ENCODE measurements around the gene CDIPT. TPM values are rescaled to one million over a fixed set of nuclear protein-coding genes. Genes with fewer than 3 reads are reported as not detected.

CDIPT gene
- total and polyA plus RNA-seq, 2 of the 13 experiments (the other 11 are each of a cell fraction or from before 2014, with no cell fraction given), result 54.9 to 97.5 TPM

- TF ChIP-seq KAT2B (IDR thresholded peaks at IDR 0.05; ENCODE audit: borderline replicate concordance, low read depth, low read length) (no peak), MIER2 (CRISPR knock-in tag; IDR thresholded peaks at IDR 0.05) (peak; percentile 89), EED (CRISPR knock-in tag; IDR thresholded peaks at IDR 0.05) (no peak), LBX2 (CRISPR knock-in tag; IDR thresholded peaks at IDR 0.05; ENCODE audit: borderline replicate concordance) (no peak), ATF5 (CRISPR knock-in tag; IDR thresholded peaks at IDR 0.05; ENCODE audit: low read depth) (no peak), ARNT (IDR thresholded peaks at IDR 0.05) (no peak), NPAS2 (CRISPR knock-in tag; IDR thresholded peaks at IDR 0.05; ENCODE audit: borderline replicate concordance) (no peak), ESRRA (CRISPR knock-in tag; IDR thresholded peaks at IDR 0.05; ENCODE audit: low read depth) (no peak), GPN1 (CRISPR knock-in tag; IDR thresholded peaks at IDR 0.05; ENCODE audit: borderline replicate concordance) (no peak), ETS1 (CRISPR knock-in tag; IDR thresholded peaks at IDR 0.05) (no peak), SKIL (CRISPR knock-in tag; IDR thresholded peaks at IDR 0.05; ENCODE audit: borderline replicate concordance) (0 out of 2 replicates have a peak, but pooled peaks have one; percentile 10), ZGPAT (CRISPR knock-in tag; IDR thresholded peaks at IDR 0.05) (0 out of 2 replicates have a peak, but pooled peaks have one; percentile 47), ZNF414 (CRISPR knock-in tag; IDR thresholded peaks at IDR 0.05) (0 out of 2 replicates have a peak, but pooled peaks have one; percentile 49), ZNF503 (CRISPR knock-in tag; IDR thresholded peaks at IDR 0.05) (peak; percentile 46; the same call in 1 of the 2 replicates), EHMT2 (IDR thresholded peaks at IDR 0.05; ENCODE audit: borderline replicate concordance, low read depth, low read length) (peak; percentile 84; the same call in 1 of the 2 replicates), SP1 (IDR thresholded peaks at IDR 0.05) (no peak), SP1 (CRISPR knock-in tag; IDR thresholded peaks at IDR 0.05) (no peak), DBP (CRISPR knock-in tag; IDR thresholded peaks at IDR 0.05; ENCODE audit: not compliant biosample characterization) (no peak)
Observed at GRCh38 chr16:29891525-29892457, 28.8 kb upstream of the CDIPT start (continued).
